SK-MEL-5 (cell line): Measurements from ENCODE around the gene FAM98C. TPM values are rescaled to one million over a fixed set of nuclear protein-coding genes. Genes with fewer than 3 reads are reported as not detected.
A peak's percentile ranks its signal among the peaks of the same experiment; 100 is the strongest.

Experiments
- DNase-seq: peaks from one replicate; pipeline ENCODE4 v3.0.0-alpha.2; 2016; ENCODE audit warnings: low read depth, low spot score
- in situ Hi-C: cut with HindIII; loops from 2 replicates; pipeline ENCODE4 v1.10.0; 2016; ENCODE audit warnings: low sequenced_read_pairs, high pct_unique_total_duplicates, low pct_unique_long_range_greater_than_20kb
- total RNA-seq: library from RNA; depleted of rRNA; stranded (reverse); fragments of >200 nt; shearing (Covaris generic); gene quantifications from 2 replicates; pipeline ENCODE4 v1.2.3, GENCODE V29; 2014

FAM98C gene
- total RNA-seq, 1 experiment from 2014 or later: 6.9 TPM

DNA sequence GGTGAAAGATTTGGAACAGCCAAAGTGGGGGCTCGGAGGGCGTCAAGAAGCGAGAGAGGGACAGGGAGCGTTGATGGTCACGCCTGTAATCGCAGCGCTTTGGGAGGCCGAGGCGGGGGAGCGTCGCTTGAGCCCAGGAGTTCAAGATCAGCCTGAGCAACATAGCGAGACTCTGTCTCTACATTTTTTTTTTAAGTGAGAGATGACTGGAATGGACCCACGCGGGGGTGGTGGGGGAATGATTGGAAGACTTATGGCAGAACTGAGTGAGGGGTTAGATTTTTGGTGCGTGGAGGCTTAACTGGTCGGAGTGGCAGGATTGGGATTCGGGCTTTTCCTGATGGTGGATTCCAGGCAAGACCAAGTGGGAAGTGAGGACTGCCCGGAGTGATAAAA lies 27.8 kb upstream of the FAM98C start:
- no peak for DNase-seq
- in situ Hi-C loops: no loop called here

- in situ Hi-C loops: no loop called here
- DNase-seq: peak; percentile 12
These were observed 27.1 kb upstream of the FAM98C start for GRCh38 chr19:38375748-38376147.

DNA sequence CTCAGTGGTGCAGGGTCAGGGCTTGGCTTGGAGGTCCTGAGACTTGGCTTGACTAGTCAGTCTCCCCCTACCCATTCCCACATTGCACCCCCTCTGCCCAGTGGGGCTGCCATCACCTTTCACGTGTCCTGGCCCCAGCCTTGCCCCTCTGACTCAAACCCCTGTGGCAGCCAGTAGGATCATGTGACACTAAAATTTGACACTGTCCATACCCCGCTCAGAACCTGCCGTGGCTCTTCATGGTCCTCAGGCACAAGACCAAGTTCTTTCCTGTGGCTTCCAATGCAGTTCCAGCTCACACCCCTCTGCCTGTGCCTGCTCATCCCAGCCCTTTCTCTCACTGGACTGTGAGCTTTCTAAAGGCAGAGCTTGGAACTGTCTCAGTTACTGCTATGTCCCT lies 26.3 kb upstream of the FAM98C start:
- in situ Hi-C loops: no loop called here
- DNase-seq: no peak

DNA sequence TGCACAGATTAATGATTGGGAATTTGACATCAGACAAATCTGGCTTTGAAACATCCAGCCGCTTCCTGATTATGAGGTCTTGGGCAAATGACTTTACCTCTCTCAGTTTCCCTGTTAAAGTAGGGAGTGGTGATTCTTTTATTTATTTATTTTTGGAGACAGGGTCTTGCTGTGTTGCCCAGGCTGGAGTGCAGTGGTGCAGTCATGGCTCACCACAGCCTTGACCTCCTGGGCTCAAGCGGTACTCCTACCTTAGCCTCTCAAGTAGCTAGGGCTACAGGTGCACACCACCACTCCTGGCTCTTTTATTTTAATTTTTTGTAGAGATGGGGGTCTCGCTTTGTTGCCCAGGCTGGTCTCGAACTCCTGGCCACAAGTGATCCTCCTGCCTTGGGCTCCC lies 25.8 kb upstream of the FAM98C start:
- no peak for DNase-seq
- in situ Hi-C loops: no loop called here

DNA sequence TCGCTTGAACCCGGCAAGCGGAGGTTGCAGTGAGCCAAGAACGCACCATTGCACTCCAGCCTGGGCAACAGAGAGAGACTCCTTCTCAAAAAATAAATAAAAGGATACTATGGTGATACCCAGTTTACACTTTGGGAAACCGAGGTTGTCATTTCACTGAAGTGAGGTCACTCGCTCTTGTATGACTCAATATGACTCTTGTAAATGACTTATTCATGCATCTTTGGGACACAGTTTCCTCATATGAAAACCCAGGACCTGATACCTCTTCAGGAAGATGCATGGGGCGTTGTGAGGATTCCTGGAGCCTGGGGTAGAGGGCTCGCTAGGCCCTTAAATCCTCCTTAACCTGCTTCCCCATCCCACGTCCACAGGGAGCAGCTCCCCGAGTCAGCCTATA lies 24.0 kb upstream of the FAM98C start:
- DNase-seq: no peak
- in situ Hi-C loops: no loop called here

- in situ Hi-C loops: no loop called here
- no peak for DNase-seq
These were observed 21.8 kb upstream of the FAM98C start for GRCh38 chr19:38381138-38381537.

DNA sequence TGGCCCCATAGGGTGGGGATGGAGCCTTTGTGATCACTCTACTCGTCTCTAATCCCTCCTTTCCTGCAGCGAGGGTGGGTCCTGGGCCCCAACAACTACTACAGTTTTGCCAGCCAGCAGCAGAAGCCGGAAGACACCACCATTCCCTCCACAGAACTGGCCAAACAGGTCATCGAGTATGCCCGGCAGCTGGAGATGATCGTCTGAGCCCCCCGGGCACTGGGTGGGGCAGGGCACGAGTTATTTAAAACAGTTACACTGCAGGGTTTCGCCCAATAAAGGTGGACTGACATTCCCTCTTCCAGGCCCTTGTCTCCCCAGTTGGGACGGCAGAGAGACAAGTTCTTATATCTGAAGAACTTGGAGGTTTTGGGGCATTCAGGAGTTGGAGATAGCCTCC lies 19.7 kb upstream of the FAM98C start:
- in situ Hi-C loops: no loop called here
- no peak for DNase-seq

DNA sequence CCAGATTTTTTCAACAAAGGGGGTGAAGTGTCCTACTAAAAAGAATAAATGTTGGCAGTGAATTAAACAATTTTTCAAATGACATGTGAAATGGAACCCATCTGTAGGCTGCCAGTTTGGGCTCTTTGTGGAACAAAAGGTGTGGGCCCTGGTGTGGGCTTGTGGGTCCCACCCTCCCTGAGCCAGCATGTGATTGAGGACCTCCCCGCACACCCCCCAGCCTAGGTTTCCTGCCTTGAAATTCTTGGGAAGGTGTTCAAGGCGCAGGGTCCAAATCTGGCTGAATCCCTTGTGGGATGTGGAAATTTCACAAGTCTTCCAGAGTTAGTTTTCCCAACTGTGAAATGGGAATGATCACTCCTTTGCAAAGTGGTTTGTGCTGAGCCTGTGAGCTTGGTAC lies 19.1 kb upstream of the FAM98C start:
- in situ Hi-C loops: no loop called here
- DNase-seq: no peak

- in situ Hi-C loops: no loop called here
- DNase-seq: peak; percentile 50
These were observed 18.5 kb upstream of the FAM98C start for GRCh38 chr19:38384209-38385027.

DNA sequence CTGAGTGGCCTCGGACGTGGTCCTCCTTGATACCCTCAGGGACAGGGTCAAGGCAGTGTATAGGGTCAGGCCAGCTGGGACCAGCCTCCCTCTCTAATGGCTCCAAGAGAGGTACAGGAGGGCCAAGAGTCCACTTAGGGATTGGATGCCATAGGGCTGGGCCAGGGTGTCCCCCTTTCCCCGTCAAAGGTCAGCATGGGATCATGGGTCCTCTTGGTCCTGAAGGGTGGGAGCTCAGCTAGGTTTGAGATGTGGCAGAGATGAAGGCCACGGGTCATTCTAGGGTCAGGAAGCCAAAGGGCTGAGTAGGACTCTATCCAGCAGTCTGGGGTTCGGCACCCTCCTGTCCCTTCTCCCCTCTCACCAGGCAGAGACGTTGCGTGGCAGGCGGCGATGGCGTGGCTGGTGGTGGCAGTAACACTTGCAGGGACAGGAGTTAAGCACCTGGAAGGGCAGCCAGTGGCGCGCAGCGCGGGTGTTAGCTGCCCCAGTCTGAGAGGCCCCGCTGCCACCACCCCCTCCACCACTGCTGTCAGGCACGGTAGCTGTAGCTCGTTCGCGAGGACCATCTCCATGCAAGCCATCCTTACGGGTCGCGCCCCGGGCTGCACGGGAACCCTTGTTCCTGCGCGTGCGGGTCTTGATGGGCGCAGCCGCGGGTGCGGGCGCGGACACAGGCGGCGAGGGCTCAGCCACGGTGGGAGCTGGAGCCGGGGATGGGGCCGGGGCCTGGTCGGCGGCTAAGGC lies 17.7 kb upstream of the FAM98C start:
- DNase-seq: no peak
- in situ Hi-C loops: no loop called here

- in situ Hi-C loops: no loop called here
- no peak for DNase-seq
These were observed 17.1 kb upstream of the FAM98C start for GRCh38 chr19:38385804-38386257.

DNA sequence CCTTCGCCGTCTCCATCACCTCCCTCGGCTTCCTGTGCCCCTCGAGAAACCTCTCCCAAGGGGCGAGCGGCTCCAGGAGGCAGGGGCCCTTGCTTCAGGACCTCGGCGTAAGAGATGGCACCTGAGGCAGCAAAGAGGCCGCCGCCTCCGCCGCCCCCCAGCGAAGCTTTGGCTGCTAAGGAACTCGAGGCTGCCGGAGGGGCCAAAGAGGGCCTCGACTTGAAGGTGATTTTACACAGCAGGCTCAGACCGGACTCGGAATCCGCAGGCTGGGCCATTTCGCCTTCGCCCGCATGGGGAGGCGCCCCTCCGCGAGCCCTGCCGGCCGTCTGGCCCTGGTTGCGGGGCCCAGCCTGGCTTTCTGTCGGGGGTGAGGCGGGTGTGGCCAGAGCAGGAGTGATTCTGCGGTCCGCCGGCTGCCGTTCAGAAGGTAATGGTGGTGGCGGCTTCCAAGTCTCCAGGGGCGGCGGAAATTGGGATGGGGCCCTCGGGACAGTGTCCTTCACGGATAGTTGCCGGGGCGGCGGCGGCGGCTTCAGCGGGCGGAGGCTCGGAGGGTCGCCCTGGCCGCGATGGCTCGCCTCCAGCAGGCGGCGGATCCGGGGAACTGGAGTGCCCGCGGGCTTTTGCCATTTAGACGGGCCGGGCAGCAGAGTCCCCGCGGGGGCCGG lies 16.5 kb upstream of the FAM98C start:
- no peak for DNase-seq
- in situ Hi-C loops: no loop called here

GRCh38 chr19:38386971-38387549 lies 15.8 kb upstream of the FAM98C start:
- DNase-seq: no peak
- in situ Hi-C loops: no loop called here

DNA sequence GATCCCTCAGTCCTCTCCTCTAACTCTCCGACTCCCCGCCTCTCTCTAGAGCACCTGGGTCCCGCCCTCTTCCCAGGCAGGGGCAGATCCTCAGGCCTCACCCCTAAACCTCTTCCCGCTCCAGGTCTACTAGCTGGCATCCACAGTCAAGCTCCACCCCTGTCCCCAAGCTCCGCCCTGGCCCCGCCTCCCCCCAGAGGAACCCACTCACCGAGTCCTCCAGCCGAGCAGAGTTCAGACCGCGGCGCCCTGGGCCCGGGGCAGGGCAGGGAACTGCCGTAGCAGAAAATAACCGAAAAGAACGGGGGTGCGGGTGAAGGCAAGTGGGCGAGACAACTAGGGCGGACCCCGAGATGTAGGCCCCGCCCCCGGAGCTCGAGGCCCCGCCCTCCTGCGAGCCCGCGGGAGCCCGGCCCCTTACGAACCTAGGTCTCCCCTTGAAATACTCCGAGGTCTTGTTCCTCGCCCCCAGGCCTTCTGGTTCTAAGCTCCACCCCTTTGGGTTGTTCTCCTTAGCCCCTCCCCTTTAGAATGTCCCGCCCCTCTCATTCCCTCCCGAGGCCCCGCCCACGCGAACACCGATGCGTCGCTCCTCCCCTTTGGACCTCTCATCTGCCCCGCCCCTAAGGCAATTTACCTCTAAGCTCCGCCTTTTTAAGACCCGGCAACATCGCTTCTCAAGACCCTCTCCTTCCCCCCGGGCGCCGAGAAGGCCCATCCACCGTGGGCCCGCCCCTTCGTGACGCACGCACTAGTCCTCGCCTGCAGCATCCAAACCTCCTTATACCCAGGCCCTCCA lies 15.1 kb upstream of the FAM98C start, which contains the start of gene GGN:
Gene GGN (minus strand): TSS at position 485 of the 799 bp plus-strand sequence. CDS start 773 bp downstream, outside the sequence.
- in situ Hi-C loops: no loop called here
- DNase-seq: peak; percentile 68

- in situ Hi-C loops: no loop called here
- DNase-seq: no peak
These were observed 14.4 kb upstream of the FAM98C start, which contains the start of gene SPRED3 for GRCh38 chr19:38388349-38389100. Gene SPRED3 (plus strand): TSS chr19:38388697. CDS start chr19:38390303, 1,606 bp downstream.

DNA sequence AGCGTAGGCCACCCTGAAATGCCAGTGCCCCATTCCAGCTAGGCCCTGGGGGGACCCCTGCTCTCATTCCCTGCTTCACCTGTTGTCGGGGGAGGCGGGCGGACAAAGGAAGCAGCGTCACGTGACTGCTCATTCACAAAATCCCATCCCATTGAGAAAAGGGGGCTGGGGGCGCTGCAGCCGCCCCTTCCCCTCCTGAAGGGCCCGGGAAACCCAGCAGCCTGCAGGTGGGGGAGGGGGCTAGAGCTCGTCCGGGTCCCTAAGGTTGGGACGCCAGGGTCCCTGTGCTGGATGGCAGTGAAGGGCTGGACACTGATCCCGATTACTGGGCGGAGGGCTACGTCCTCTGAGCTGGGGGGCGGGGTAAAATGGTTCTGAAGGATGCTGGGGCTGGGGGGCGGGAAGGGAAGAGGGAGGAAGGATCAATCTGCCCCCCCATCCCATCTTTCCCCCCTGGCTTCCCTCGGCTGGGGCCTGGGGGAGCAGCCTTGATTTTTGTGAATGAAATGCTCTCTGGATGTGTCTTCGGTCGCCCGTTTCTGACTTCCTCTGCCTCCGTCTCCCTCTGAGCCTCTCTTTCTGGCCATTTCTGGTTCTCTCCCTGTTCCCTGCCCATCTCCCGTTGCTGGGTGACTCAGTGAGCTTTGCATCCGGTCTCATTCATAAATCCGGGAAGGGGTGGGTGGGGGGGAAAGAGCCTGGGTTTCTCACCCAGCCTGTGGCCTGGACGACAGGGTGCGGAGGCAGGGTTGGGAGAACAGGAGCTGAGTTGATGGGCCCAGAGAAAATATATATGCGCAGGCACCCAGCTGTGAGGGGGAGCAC lies 13.6 kb upstream of the FAM98C start:
- no peak for DNase-seq
- in situ Hi-C loops: no loop called here
